Fibroblast of the aortic adventitia (primary cell): ENCODE results near the gene SLC30A3. TPM values are rescaled to one million over a fixed set of nuclear protein-coding genes. Genes with fewer than 3 reads are reported as not detected.
"Not testable (repeated sequence)": the region's sequence is repeated elsewhere in the genome, so short reads cannot be mapped to it uniquely, and the experiment has no call there.

Experiments used
- DNase-seq: peaks from one replicate; pipeline ENCODE4 v3.0.0-alpha.2; 2010; ENCODE audit warnings: low read depth
- H3K4me3 ChIP-seq: 2 replicates; pipeline ENCODE4 v1.5.1; 2011; ENCODE audit warnings: low read depth, mild to moderate bottlenecking, control low read depth, low read length, moderate library complexity
- total RNA-seq: library from RNA; depleted of rRNA; stranded (reverse); fragments of >200 nt; gene quantifications from 2 replicates; pipeline ENCODE4 v1.2.3, GENCODE V29; 2012; ENCODE audit warnings: low replicate concordance
- TF ChIP-seq, protein P1 (sequence below): IDR thresholded peaks from 2 replicates; pipeline ENCODE4 v1.5.1; 2011; ENCODE audit warnings: mild to moderate bottlenecking, low read length, control low read depth, inconsistent platforms; ENCODE audit not compliant: insufficient read depth

Gene SLC30A3
- total RNA-seq, 1 donor: 0.09 TPM

DNA sequence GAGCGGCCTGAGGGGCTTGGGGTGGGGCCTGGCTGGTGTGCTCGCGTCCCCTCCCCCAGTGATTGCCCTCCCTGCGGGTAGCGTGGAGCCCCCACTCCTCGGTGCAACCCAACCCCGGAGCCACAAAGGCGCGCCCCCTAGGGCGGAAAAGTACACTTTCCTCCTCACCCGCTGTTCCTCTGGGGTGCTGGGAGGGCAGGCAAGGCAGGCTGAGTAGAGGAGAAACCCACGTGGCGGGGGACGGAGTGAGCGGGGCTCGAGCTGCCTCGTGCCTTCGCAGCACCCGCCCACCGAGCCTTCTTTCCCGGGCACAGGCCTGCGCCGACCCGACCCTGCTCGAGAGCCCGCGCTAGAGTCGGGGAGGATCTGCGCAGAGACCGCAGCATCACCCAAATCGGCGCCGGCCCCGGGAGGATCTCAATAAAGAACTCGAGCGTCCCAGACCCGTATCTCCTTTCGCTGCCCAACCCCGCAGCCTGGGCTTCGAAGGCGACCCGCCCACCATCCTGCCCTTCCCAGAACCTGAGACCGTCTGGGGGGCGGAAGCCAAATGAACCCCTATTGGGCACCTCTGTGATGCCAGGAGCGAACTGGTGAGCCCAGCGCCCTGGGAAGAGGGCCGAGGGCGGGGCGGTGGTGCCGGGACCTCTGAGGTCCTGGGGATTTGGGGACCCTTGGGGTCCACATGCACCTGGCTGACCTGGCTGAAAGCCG is 43.9 kb upstream of the SLC30A3 start:
- TF ChIP-seq, protein P1, sequence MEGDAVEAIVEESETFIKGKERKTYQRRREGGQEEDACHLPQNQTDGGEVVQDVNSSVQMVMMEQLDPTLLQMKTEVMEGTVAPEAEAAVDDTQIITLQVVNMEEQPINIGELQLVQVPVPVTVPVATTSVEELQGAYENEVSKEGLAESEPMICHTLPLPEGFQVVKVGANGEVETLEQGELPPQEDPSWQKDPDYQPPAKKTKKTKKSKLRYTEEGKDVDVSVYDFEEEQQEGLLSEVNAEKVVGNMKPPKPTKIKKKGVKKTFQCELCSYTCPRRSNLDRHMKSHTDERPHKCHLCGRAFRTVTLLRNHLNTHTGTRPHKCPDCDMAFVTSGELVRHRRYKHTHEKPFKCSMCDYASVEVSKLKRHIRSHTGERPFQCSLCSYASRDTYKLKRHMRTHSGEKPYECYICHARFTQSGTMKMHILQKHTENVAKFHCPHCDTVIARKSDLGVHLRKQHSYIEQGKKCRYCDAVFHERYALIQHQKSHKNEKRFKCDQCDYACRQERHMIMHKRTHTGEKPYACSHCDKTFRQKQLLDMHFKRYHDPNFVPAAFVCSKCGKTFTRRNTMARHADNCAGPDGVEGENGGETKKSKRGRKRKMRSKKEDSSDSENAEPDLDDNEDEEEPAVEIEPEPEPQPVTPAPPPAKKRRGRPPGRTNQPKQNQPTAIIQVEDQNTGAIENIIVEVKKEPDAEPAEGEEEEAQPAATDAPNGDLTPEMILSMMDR: no peak
- DNase-seq: no peak
- no peak overlapping the region for H3K4me3 ChIP-seq

DNA sequence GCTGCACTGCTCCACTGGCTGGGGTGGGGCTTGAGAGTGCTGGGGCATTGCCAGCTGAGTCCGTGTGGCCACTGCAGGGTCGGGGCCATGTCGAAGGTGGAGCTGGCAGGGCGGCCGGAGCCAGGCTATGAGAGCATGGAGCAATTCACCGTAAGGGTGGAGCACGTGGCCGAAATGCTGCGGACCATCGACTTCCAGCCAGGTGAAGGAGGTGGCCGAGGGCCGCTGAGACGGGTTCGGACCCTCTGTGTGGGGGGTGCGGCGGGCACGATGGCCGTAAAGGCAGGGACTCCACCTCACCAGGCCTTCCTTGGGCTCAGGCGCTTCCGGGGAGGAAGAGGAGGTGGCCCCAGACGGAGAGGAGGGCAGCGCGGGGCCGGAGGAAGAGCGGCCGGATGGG is 43.3 kb upstream of the SLC30A3 start:
- DNase-seq: no peak
- H3K4me3 ChIP-seq: no peak overlapping the region
- TF ChIP-seq, protein P1: no peak

DNA sequence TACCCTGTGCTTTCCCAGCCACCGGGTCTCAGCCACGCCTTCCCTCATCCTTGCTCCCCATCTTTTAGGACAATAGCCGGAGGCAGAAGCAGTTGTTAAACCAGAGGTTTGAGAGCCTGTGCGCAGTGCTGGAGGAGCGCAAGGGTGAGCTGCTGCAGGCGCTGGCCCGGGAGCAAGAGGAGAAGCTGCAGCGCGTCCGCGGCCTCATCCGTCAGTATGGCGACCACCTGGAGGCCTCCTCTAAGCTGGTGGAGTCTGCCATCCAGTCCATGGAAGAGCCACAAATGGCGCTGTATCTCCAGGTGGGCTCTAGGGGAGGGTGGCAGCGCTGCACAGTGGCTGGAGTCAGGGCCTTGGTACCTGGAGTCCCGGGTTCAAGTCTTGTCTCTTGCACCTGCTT is 42.7 kb upstream of the SLC30A3 start:
- DNase-seq: no peak
- TF ChIP-seq, protein P1: no peak
- H3K4me3 ChIP-seq: no peak overlapping the region

DNA sequence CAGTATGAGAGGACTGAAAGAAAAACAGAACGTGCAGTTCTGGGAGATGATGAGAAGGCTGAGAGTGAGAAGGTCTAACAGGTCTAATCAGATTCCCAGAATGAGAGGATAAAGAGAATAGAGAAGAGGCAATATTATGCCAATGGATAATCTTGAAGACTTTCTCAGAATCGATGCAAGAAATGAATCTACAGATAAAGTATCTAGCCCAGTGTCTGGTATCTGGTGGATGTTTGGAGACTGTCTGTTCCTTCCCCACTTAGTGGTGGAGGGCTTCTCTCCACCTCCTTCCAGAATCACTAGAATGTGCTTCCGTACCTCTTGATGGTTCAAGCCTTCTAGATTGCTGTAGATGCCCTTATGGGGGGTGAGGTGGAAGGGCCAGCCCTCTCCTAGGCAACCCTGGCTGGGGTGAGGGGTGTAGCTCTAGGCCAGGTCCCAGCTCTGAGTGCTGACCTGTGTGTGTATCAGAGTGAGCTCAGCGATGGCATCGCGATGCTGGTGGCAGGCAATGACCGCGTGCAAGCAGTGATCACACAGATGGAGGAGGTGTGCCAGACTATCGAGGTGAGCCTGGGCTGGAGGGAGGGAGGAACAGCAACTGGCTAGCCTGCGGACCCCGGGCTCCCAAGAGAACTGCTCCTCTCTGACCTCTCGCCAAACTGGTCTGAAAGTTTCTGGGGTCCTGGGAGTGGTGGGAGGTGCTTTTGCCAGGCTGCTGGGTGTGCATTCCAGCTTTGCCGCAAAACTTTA is 41.8 kb upstream of the SLC30A3 start:
- no peak for DNase-seq
- TF ChIP-seq, protein P1: no peak
- no peak overlapping the region for H3K4me3 ChIP-seq

DNA sequence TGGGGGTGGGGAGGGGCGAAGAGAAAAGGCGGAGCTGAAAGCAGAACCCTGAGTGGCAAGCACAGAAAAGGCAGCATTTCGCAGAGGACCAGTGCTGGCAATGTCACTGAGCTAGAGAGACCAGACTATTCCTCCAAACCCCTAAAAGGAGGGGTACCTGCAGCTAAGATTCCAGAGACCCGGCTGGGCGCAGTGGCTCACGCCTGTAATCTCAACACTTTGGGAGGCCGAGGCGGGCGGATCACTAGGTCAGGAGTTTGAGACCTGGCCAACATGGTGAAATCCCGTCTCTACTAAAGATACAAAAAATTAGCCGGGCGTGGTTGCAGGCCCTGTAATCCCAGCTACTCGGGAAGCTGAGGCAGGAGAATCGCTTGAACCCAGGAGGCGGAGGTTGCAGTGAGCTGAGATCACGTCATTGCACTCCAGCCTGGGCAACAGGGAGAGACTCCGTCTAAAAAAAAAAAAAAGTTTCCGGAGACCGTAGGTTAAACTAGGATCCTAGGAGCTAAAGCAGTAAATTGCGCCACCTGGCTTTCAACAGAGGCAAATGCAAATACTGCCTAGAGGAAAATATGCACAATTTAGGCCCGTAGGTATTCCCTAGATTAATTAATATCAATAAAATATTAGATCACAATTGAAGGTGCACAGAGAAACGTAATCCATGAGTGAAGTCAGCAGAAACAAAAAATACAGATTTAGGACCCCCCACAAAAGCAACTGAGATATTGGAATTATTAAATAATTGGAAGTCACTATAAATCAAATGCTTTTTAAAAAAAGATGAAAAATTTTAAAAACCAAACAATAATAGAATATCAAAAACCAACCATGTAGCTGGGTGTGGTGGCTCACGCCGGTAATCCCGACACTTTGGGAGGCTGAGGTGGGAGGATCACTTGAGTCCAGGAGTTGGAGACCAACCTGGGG is 40.5 kb upstream of the SLC30A3 start:
- peak; percentile 85 for DNase-seq
- peak overlapping the region; percentile 10 for H3K4me3 ChIP-seq
- TF ChIP-seq, protein P1: peak; percentile 92

DNA sequence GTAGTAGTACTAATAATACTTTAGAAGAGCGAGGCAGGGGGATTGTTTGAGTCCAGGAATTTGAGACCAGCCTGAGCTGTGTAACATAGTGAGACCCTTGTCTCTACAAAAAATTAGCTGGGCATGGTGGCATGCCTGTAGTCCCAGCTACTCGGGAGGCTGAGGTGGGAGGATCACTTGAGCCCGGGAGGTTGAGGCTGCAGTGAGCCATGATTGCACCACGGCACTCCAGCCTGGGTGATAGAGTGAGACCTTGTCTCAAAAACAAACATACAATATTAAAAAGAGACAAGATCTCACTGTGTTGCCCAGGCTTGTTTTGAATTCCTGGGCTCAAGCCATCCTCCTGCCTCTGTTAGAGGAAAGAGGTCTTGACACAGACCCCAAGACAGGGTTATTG is 37.8 kb upstream of the SLC30A3 start:
- not testable (repeated sequence) for H3K4me3 ChIP-seq, DNase-seq
